ENCODE results near the gene SDCCAG8. TPM values are rescaled to one million over a fixed set of nuclear protein-coding genes. Genes with fewer than 3 reads are reported as not detected.

SDCCAG8 gene
- total RNA-seq, 1 experiment from 2014 or later = 36.6 TPM

DNA sequence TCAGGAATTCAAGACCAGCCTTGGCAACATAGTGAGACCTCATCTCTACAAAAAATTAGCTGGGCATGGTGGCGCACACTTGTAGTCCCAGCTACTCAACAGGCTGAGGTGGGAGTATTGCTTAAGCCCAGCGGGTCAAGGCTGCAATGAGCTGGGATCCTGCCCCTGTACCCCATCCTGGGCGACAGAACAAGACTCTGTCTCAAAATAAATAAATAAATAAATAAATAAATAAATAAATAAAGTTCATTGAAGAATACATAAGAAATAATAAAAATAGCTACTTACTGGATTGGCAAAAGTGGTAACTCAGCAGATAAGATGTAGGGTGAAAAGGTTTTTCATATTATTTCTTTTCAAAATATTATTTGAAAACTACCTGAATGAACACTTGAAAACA lies 6.6 kb upstream of the SDCCAG8 start:
- H3K4me1 ChIP-seq (ENCODE audit: low read length) = peaks cover 61% of the 10 kb centered on the region
- H3K4me2 ChIP-seq (ENCODE audit: low read depth, low read length, poor library complexity, severe bottlenecking) = no peak overlapping the region
- H3K79me2 ChIP-seq (ENCODE audit: low read length) = peaks cover 100% of the 10 kb centered on the region
- no peak overlapping the region for H3K9ac ChIP-seq (ENCODE audit: low read length)
- H3K36me3 ChIP-seq (ENCODE audit: insufficient read depth, low read length) = peaks cover 7% of the 10 kb centered on the region; the same call in 1 of the 2 replicates
- DNase-seq = no peak
- H2AFZ ChIP-seq (ENCODE audit: low read length) = no peak overlapping the region
- H3K9me3 ChIP-seq (ENCODE audit: low read length) = no peaks in the 10 kb centered on the region
- no peaks in the 10 kb centered on the region for H3K27me3 ChIP-seq (ENCODE audit: low read length)
- H3K9me2 ChIP-seq (replicated peaks; ENCODE audit: insufficient read depth, low read length) = no peaks in the 10 kb centered on the region
- H3K27ac ChIP-seq (ENCODE audit: low read length) = no peak overlapping the region
- H3K4me3 ChIP-seq (ENCODE audit: low read length) = no peak overlapping the region
- no peaks in the 10 kb centered on the region for H4K20me1 ChIP-seq (ENCODE audit: insufficient read depth, low read depth, low read length)

DNA sequence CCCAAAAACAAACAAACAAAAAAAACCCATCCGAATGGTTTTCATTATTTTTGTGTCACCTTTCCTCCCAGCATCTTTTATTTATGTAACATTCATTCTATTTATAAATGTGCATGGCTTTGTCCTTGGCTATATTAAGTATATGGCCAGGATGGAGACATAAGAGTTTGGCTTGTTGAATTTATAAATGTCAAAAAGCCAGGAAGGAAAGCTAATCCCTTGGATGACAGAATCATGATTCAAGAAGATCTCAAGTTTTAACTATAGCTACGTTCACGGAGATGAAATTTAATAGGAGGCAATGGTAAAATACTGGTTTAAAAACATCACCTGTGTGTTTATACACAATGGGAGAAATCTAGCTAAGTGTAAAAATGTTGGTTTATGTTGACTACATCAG lies 5.7 kb upstream of the SDCCAG8 start:
- no peaks in the 10 kb centered on the region for H3K9me2 ChIP-seq (replicated peaks; ENCODE audit: insufficient read depth, low read length)
- no peaks in the 10 kb centered on the region for H3K9me3 ChIP-seq (ENCODE audit: low read length)
- H3K9ac ChIP-seq (ENCODE audit: low read length) = no peak overlapping the region
- H3K27me3 ChIP-seq (ENCODE audit: low read length) = no peaks in the 10 kb centered on the region
- no peak overlapping the region for H2AFZ ChIP-seq (ENCODE audit: low read length)
- peaks cover 7% of the 10 kb centered on the region; the same call in 1 of the 2 replicates for H3K36me3 ChIP-seq (ENCODE audit: insufficient read depth, low read length)
- H3K4me2 ChIP-seq (ENCODE audit: low read depth, low read length, poor library complexity, severe bottlenecking) = no peak overlapping the region
- H4K20me1 ChIP-seq (ENCODE audit: insufficient read depth, low read depth, low read length) = no peaks in the 10 kb centered on the region
- peaks cover 98% of the 10 kb centered on the region for H3K79me2 ChIP-seq (ENCODE audit: low read length)
- DNase-seq = no peak
- no peak overlapping the region for H3K27ac ChIP-seq (ENCODE audit: low read length)
- peaks cover 61% of the 10 kb centered on the region for H3K4me1 ChIP-seq (ENCODE audit: low read length)
- no peak overlapping the region for H3K4me3 ChIP-seq (ENCODE audit: low read length)

DNA sequence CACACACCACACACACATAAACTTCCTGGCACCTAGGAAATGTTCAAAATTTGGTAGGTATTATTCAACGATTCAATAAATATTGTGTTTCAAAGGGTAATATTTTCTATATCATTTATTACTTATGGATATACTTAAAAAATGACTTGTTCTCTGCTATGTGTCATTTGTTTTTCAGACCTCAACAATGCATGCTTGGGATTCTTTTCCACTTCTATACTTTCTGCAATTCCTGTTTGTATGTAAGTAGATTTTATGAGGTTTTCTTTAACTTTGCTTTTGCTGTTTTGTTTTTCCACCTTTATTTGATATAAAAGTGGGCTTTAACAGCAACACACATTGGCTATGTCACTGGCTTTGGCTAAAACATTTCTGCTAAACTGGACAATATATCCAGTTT lies 4.3 kb upstream of the SDCCAG8 start:
- Histone ChIP-seq H3K4me3 (ENCODE audit: low read length) (peak overlapping the region; percentile 33; the same call in 1 of the 2 replicates), H3K27me3 (ENCODE audit: low read length) (no peaks in the 10 kb centered on the region), H3K4me1 (ENCODE audit: low read length) (peaks cover 62% of the 10 kb centered on the region), H2AFZ (ENCODE audit: low read length) (no peak overlapping the region), H3K9me3 (ENCODE audit: low read length) (no peaks in the 10 kb centered on the region), H3K9ac (ENCODE audit: low read length) (no peak overlapping the region), H4K20me1 (ENCODE audit: insufficient read depth, low read depth, low read length) (no peaks in the 10 kb centered on the region), H3K4me2 (ENCODE audit: low read depth, low read length, poor library complexity, severe bottlenecking) (peak overlapping the region; percentile 85), H3K36me3 (ENCODE audit: insufficient read depth, low read length) (peaks cover 7% of the 10 kb centered on the region; the same call in 1 of the 2 replicates), H3K9me2 (replicated peaks; ENCODE audit: insufficient read depth, low read length) (no peaks in the 10 kb centered on the region), H3K79me2 (ENCODE audit: low read length) (peaks cover 90% of the 10 kb centered on the region), H3K27ac (ENCODE audit: low read length) (0 out of 2 replicates have a peak overlapping the region, but pooled peaks have one; percentile 7)
- DNase-seq = no peak

DNA sequence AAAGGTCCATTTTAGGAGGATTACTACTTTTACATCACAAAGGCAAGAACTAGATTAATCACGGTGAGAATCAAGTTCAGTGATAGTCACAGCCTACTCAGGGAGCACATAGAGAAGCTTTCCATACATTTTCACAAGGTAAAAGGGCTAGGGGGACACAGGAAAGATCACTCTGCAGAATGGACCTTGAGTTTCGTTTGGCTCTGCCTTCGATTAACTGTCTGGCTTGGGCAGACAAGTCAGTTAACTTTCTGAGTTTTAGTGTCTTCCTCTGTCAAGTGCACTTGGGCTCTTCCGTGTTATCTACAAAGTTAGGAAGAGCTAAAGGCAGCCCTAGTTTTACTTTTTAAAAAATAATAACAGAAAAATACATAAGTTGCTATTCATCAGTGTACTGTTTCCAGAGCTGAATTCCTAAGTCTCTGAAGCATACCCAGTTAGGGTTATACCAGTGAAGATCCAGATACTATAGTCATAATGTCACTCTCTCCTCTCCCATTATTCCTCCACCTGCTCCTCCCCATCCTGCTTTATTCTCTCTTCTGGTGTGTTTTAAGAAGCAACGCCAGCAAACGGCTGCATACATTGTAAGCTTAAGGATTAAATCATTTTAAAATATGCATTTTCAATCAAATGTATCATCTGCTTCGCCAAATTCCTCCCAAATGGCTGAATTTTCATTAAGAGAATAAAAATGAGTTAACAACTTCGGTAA lies 2.5 kb upstream of the SDCCAG8 start:
- peak overlapping the region; percentile 81 for H3K9ac ChIP-seq (ENCODE audit: low read length)
- H3K4me3 ChIP-seq (ENCODE audit: low read length) = peak overlapping the region; percentile 77
- H3K4me2 ChIP-seq (ENCODE audit: low read depth, low read length, poor library complexity, severe bottlenecking) = peak overlapping the region; percentile 85
- peak; percentile 52 for DNase-seq
- no peaks in the 10 kb centered on the region for H3K27me3 ChIP-seq (ENCODE audit: low read length)
- peaks cover 59% of the 10 kb centered on the region for H3K4me1 ChIP-seq (ENCODE audit: low read length)
- peak overlapping the region; percentile 7; the same call in 1 of the 2 replicates for H3K27ac ChIP-seq (ENCODE audit: low read length)
- H2AFZ ChIP-seq (ENCODE audit: low read length) = no peak overlapping the region
- no peaks in the 10 kb centered on the region for H3K9me3 ChIP-seq (ENCODE audit: low read length)
- H3K79me2 ChIP-seq (ENCODE audit: low read length) = peaks cover 90% of the 10 kb centered on the region
- H4K20me1 ChIP-seq (ENCODE audit: insufficient read depth, low read depth, low read length) = no peaks in the 10 kb centered on the region
- H3K9me2 ChIP-seq (replicated peaks; ENCODE audit: insufficient read depth, low read length) = no peaks in the 10 kb centered on the region
- peaks cover 7% of the 10 kb centered on the region; the same call in 1 of the 2 replicates for H3K36me3 ChIP-seq (ENCODE audit: insufficient read depth, low read length)

DNA sequence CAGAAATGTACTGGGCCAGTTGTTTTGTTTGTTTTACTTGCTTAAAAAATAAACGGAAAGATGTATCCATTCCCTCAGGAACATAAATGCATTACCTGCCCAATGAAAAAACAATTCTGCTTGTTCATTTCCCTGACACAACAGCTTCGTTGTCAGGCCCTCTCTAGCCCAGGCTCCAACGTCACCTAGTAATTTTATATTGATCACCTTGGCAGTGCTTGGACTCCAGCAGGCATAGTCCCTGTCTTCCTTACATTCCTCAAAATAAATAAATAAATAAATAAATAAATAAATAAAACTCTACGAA lies 2.0 kb upstream of the SDCCAG8 start:
- peak overlapping the region; percentile 77 for H3K4me3 ChIP-seq (ENCODE audit: low read length)
- H4K20me1 ChIP-seq (ENCODE audit: insufficient read depth, low read depth, low read length) = no peaks in the 10 kb centered on the region
- no peaks in the 10 kb centered on the region for H3K9me2 ChIP-seq (replicated peaks; ENCODE audit: insufficient read depth, low read length)
- peak; percentile 60 for DNase-seq
- H3K9me3 ChIP-seq (ENCODE audit: low read length) = no peaks in the 10 kb centered on the region
- H3K9ac ChIP-seq (ENCODE audit: low read length) = peak overlapping the region; percentile 81
- peaks cover 90% of the 10 kb centered on the region for H3K79me2 ChIP-seq (ENCODE audit: low read length)
- no peak overlapping the region for H2AFZ ChIP-seq (ENCODE audit: low read length)
- peak overlapping the region; percentile 85 for H3K4me2 ChIP-seq (ENCODE audit: low read depth, low read length, poor library complexity, severe bottlenecking)
- H3K27me3 ChIP-seq (ENCODE audit: low read length) = no peaks in the 10 kb centered on the region
- H3K27ac ChIP-seq (ENCODE audit: low read length) = peak overlapping the region; percentile 70
- H3K4me1 ChIP-seq (ENCODE audit: low read length) = peaks cover 54% of the 10 kb centered on the region
- peaks cover 7% of the 10 kb centered on the region; the same call in 1 of the 2 replicates for H3K36me3 ChIP-seq (ENCODE audit: insufficient read depth, low read length)

- Histone ChIP-seq H3K27me3 (ENCODE audit: low read length) (no peaks in the 10 kb centered on the region), H3K9me2 (replicated peaks; ENCODE audit: insufficient read depth, low read length) (no peaks in the 10 kb centered on the region), H3K4me3 (ENCODE audit: low read length) (peak overlapping the region; percentile 77), H3K4me2 (ENCODE audit: low read depth, low read length, poor library complexity, severe bottlenecking) (peak overlapping the region; percentile 88), H3K4me1 (ENCODE audit: low read length) (peaks cover 51% of the 10 kb centered on the region), H2AFZ (ENCODE audit: low read length) (no peak overlapping the region), H3K79me2 (ENCODE audit: low read length) (peaks cover 90% of the 10 kb centered on the region), H3K36me3 (ENCODE audit: insufficient read depth, low read length) (peaks cover 7% of the 10 kb centered on the region; the same call in 1 of the 2 replicates), H3K9me3 (ENCODE audit: low read length) (no peaks in the 10 kb centered on the region), H3K9ac (ENCODE audit: low read length) (peak overlapping the region; percentile 81), H4K20me1 (ENCODE audit: insufficient read depth, low read depth, low read length) (no peaks in the 10 kb centered on the region), H3K27ac (ENCODE audit: low read length) (peak overlapping the region; percentile 86)
- DNase-seq = peak; percentile 86
Measured at GRCh38 chr1:243254233-243254926, 1.5 kb upstream of the SDCCAG8 start.

GRCh38 chr1:243254927-243255790 lies 682 bp upstream of the SDCCAG8 start, which contains the start of gene CEP170:
CEP170 (minus strand) TSS chr1:243255281; CDS start chr1:243225280, 30,001 bp downstream.
- peaks cover 7% of the 10 kb centered on the region; the same call in 1 of the 2 replicates for H3K36me3 ChIP-seq (ENCODE audit: insufficient read depth, low read length)
- peak within 1 kb of the TSS; percentile 88 for H3K4me2 ChIP-seq (ENCODE audit: low read depth, low read length, poor library complexity, severe bottlenecking)
- peak within 1 kb of the TSS; percentile 54; the same call in 1 of the 2 replicates for H2AFZ ChIP-seq (ENCODE audit: low read length)
- H3K9me2 ChIP-seq (replicated peaks; ENCODE audit: insufficient read depth, low read length) = no peaks in the 10 kb centered on the region
- no peaks in the 10 kb centered on the region for H3K9me3 ChIP-seq (ENCODE audit: low read length)
- H3K27ac ChIP-seq (ENCODE audit: low read length) = peak within 1 kb of the TSS; percentile 86
- peak; percentile 98 for DNase-seq
- H3K9ac ChIP-seq (ENCODE audit: low read length) = peak within 1 kb of the TSS; percentile 81
- peaks cover 47% of the 10 kb centered on the region for H3K4me1 ChIP-seq (ENCODE audit: low read length)
- H3K79me2 ChIP-seq (ENCODE audit: low read length) = peaks cover 90% of the 10 kb centered on the region
- H3K4me3 ChIP-seq (ENCODE audit: low read length) = peak within 1 kb of the TSS; percentile 77
- no peaks in the 10 kb centered on the region for H4K20me1 ChIP-seq (ENCODE audit: insufficient read depth, low read depth, low read length)
- no peaks in the 10 kb centered on the region for H3K27me3 ChIP-seq (ENCODE audit: low read length)

Data from Karpas-422 (cell line).